D341Med (cell line): ENCODE results near the gene PIGM.

Source experiments
- DNase-seq: peaks from one replicate; pipeline ENCODE4 v3.0.0; 2012; ENCODE audit warnings: low spot score

Gene PIGM

GRCh38 chr1:159988006-159988405 is 43.8 kb downstream of the PIGM start:
- no peak for DNase-seq

GRCh38 chr1:159987186-159987585 is 44.6 kb downstream of the PIGM start:
- no peak for DNase-seq

GRCh38 chr1:159986531-159986930 is 45.3 kb downstream of the PIGM start:
- DNase-seq: no peak

- no peak for DNase-seq
Observed at GRCh38 chr1:159986093-159986492, 45.7 kb downstream of the PIGM start.

GRCh38 chr1:159985473-159985872 is 46.3 kb downstream of the PIGM start:
- DNase-seq: no peak

- no peak for DNase-seq
Observed at GRCh38 chr1:159983681-159984080, 48.1 kb downstream of the PIGM start.

- no peak for DNase-seq
Observed at GRCh38 chr1:159982280-159982679, 49.5 kb downstream of the PIGM start.

GRCh38 chr1:159981351-159982055 is 50.3 kb downstream of the PIGM start:
- no peak for DNase-seq

- no peak for DNase-seq
Observed at GRCh38 chr1:159980786-159981185, 51.0 kb downstream of the PIGM start.

- DNase-seq: no peak
Observed at GRCh38 chr1:159980076-159980475, 51.7 kb downstream of the PIGM start.

GRCh38 chr1:159979257-159979656 is 52.5 kb downstream of the PIGM start:
- DNase-seq: no peak

GRCh38 chr1:159978107-159978398 is 53.7 kb downstream of the PIGM start:
- no peak for DNase-seq

- DNase-seq: no peak
Observed at GRCh38 chr1:159977364-159978106, 54.3 kb downstream of the PIGM start.
